HG03571 (cell line): ENCODE data around the gene OR5B12.
"Not testable (repeated sequence)": the region's sequence is repeated elsewhere in the genome, so short reads cannot be mapped to it uniquely, and the experiment has no call there.

ENCODE experiments used
- ATAC-seq: cut with Tn5 transposase; IDR thresholded peaks from one replicate; pipeline ENCODE4 v1.9.1; 2021; ENCODE audit not compliant: unreplicated experiment

OR5B12 gene

DNA sequence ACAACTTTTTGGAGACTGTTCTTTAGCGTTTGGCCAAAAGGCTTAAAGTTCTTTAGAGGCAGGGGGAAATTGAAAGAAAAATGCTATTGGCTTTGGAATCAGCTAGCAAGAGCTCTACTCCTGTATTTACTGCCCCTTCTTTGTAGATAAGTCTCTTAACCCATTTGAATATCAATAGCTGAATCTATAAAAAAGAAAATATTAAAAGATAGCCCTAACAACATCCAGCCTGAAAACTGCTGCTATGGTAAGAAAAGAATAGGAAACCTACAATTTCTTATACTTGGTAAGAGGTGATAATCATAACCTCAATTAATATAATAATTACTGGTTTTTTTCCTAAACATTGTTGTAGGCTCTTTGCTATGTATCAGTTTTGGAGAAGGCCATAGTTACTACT, at the start of gene OR5B12:
Gene OR5B12, minus strand, starts transcription at position 101 of the 400 bp plus-strand sequence. CDS start 2,085 bp downstream, outside the sequence.
- ATAC-seq = no peak

GRCh38 chr11:58490827-58491226, 48.8 kb upstream of the OR5B12 start:
- ATAC-seq = no peak

DNA sequence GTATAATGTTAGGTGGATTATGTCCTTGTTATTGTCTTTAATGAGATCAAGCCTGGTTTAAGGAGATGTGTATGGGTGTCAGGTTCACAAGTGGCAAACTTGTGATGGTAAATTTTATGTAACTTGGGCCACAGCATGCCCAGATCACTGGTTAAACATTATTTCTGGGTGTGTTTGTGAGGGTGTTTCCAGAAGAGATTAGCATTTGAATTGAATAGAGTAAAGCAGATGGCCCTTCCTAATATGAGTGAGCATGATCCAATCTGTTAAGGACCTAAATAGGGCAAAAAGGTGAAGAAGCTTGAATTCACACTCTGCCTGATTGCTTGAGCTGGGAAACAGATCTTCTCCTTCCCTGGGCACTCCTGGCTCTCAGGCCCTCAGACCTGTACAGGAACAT, 45.1 kb upstream of the OR5B12 start:
- ATAC-seq = no peak

GRCh38 chr11:58485961-58486360, 43.9 kb upstream of the OR5B12 start:
- ATAC-seq = no peak

GRCh38 chr11:58471892-58472291, 29.9 kb upstream of the OR5B12 start:
- ATAC-seq = no peak

DNA sequence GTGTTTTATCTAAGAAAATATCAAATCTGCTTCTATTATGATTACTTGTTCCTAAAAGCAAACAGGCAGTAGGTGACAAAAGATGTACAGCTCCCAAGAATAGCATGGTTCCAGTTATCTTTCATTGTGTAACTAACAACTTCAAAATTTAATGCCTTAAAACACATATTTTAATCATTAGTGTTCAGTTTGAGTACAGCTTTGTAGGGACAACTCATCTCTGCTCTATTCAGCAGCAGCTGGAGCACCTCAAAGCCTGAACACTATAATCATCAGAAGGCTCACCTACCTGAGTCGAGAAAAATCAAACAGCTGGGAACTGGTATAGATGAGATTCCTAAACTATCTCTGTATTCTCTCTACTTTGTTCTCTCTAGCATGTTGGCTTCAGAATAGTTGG, 24.3 kb upstream of the OR5B12 start:
- ATAC-seq = no peak

GRCh38 chr11:58465690-58466089, 23.7 kb upstream of the OR5B12 start:
- no peak for ATAC-seq

DNA sequence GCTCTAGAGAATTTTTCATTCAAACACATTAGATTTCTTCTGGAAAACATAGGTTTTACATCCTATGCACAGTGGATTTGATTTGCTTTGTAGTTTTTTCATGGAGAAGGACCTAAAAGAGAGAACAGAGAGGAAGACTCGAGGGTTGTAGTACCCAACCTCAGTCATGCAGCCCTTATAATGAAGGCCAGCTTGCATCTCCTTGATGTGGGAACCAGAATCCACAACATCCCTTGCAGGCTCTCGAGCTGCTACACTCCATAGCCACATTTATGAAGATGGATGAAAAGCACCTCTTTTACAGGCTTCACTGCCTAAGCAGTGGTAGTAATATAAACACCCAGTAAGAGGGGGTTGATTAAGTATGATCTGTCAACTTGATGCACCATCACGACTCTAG, 9.5 kb upstream of the OR5B12 start:
- ATAC-seq = no peak

- no peak for ATAC-seq
Measured at GRCh38 chr11:58446294-58446693, 4.3 kb upstream of the OR5B12 start.

DNA sequence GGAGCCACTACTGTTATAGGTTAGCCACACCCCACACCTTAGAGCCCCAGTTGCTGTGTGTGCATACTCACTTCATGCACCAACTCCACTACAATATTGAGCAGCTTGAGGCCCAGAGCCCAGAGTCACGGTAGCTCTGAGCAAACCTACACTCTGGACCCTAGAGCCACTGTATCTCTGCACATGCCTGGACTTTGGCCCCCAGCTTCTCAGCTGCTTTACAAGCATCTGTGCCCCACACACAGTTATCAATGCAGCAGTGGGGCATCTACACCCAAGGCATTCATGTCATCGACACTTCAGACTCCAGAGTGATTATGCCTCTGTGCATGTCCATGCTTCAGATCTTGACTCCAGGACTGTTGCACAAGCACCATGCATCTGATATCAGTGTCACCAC, 2.3 kb upstream of the OR5B12 start:
- no peak for ATAC-seq

DNA sequence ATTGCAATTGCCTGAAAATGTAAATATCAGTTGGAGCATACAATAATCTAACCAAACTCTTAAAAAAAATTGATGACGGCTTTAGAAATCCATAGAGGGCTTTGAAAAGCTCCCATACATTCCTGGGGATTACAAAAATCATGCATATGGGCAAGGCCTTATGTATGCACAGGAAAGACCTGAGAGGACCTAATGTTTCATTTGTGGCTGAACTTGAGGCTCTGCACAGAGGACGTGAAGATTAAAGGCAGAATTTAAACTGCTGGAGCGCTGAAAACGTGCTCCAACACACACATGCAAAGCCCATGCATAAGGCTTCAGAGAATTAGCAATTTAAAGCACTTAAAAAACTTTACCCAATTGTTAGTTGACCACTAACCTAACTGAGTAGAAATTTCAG, 3.5 kb downstream of the OR5B12 start:
- ATAC-seq = no peak

DNA sequence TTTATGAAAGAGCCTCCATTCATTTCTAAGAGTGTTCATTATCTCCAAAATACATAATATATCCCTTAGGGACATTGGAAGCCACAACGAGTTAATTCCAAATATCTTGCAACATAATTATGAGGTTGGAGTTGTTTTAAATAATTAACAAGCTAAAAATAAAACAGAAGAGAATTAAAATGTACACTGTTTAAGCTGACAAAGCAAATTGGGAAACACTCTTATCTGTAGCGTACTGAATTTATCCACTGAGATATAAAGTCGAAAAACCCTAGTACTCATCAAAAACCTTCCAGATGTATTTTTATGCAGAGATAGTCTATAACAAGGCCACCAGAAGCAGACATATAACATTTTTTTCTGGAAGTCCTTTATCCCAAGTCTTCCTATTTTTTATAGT, 7.8 kb downstream of the OR5B12 start:
- ATAC-seq = no peak

- ATAC-seq = peak; percentile 66
Measured at GRCh38 chr11:58433638-58434203, 8.3 kb downstream of the OR5B12 start.

- no peak for ATAC-seq
Measured at GRCh38 chr11:58429273-58429672, 12.8 kb downstream of the OR5B12 start.

GRCh38 chr11:58428021-58428420, 14.0 kb downstream of the OR5B12 start, which contains the start of gene OR5B2:
Gene OR5B2 (minus strand): TSS chr11:58428121. CDS start chr11:58423261, 4,860 bp downstream.
- no peak for ATAC-seq

DNA sequence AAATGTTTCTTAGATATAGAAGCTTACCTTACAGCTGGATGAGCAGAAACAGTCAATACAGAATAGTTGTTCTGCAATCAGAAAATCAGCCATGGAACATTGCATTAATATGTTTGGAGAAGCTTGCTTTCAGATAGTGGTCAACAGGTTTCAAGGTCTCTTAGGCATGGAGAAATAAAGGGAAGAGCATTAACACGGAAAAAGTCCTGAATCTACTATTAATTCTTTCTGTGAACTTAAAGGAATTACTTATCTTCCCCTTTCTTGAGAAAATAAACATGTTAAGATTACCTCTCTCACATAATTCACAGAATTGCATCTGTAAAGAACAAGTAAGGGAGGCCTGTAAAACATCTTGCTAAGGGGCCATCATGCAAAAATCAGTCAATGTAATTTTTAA, 35.3 kb downstream of the OR5B12 start, which contains the start of gene OR5B3:
Gene OR5B3, minus strand, starts transcription at position 101 of the 400 bp plus-strand sequence. CDS start 3,465 bp downstream, outside the sequence.
- ATAC-seq = no peak

- ATAC-seq = not testable (repeated sequence)
Measured at GRCh38 chr11:58399622-58400021, 42.4 kb downstream of the OR5B12 start.

GRCh38 chr11:58395581-58395980, 46.5 kb downstream of the OR5B12 start:
- ATAC-seq = no peak

GRCh38 chr11:58394195-58394594, 47.8 kb downstream of the OR5B12 start:
- no peak for ATAC-seq

DNA sequence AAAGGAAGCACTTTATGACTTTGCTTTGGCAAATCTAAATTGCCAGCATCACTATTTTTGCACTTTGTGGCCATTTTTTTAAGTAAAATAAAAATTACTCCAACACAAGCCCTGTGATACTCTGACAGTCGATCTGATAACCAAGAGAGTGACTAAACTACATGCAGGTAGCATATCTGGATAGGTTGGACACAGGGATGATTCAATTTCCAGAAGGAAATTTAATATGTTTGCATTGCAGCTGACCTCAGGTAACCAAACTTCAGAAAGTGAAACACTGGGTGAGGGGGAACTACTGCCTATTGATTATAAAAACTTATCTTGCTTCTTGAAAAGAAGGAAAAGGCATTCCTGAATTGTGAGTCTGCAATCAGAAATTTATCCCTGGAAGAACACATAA, 49.3 kb downstream of the OR5B12 start:
- no peak for ATAC-seq

DNA sequence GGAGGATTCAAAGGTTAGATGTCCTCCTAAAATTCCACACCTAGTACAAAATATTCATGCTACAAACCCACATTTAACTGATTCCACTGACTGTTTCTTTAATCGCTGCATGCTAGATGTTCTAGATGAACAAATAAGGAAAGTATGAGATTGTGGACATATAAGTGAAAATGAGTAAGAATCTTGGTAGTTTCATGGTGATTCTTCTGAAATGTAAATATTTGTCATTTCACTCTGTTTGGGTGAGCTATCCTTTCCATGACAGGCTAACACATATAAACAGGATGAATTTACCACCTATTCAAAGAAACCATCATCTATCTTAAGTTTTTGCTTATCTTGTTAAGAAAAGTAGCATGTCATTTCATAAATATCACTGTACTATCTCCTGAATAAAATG, 50.2 kb downstream of the OR5B12 start:
- ATAC-seq = no peak

GRCh38 chr11:58390551-58391063, 51.4 kb downstream of the OR5B12 start:
- ATAC-seq = no peak
